Left ventricle myocardium superior (tissue), 1 donor: ENCODE results near the gene ETFRF1. TPM values are rescaled to one million over a fixed set of nuclear protein-coding genes. Genes with fewer than 3 reads are reported as not detected.

Experiments
- ATAC-seq: fragments of 200-7000 bp; cut with Tn5 transposase; one replicate; pipeline ENCODE4 v1.9.1; 2020; ENCODE audit warnings: mild to moderate bottlenecking, moderate library complexity
- DNase-seq: peaks from one replicate; pipeline ENCODE4 v3.0.0-alpha.2; 2020
- intact Hi-C: fragments of 100-400 bp; cut with micrococcal nuclease; formaldehyde crosslinking; loops from one replicate; pipeline ENCODE4 v1.11.0; 2022
- total RNA-seq: library from RNA; stranded (reverse); fragmentation: NEBNext Ultra II Directional; extraction: Animal tissue kit (Norgen Biotek cat#: 25700); gene quantifications from one replicate; pipeline ENCODE4 v1.2.1, GENCODE V29; 2021
- donor health status: DM: no; HTN: yes; CAD: no; lungs with severe emphysema.

Gene ETFRF1
- total RNA-seq, 1 donor from 2014 or later, result 67.7 TPM

DNA sequence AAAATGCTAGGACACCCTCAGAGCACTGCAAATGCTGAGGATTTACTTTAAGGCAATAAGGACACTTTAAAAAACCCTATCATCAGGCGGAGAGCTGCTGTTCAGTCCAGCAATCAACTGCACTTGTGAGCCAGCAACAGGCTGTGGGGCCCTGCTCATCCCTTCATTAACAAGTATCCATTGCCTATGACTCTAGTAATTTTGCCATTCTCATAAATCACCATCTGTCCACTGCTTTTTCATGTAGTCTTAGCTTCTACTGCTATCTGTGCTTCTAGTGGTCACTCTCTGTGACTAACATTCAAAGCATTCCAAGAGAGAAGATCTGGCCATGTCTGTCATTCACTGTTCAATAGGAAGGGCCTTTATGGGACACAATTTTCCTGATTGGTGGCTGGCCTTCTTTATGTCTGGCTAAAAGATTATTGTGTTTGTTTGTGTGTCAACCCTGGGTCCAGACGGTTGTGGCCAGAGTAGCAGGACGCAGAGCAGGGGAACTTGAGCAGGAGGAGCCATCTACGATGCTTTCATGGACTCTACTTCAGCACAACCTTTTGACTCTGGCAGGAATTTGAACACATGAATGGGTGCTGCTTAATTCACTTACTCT lies 59.3 kb downstream of the ETFRF1 start:
- intact Hi-C loops, result no loop called here

More for the DNA sequence above, 59.3 kb downstream of the ETFRF1 start:
- no peak for DNase-seq
- ATAC-seq, result no peak

Other genes starting within 250 kb of the ETFRF1 start
- 4.1 TPM for gene BCAT1, start 246.1 kb upstream of the ETFRF1 start, total RNA-seq
- gene DNAI7, start 77 bp upstream of the ETFRF1 start, total RNA-seq, result 0.89 TPM
- 12.1 TPM for gene KRAS, start 55.7 kb downstream of the ETFRF1 start, total RNA-seq